ENCODE data around the gene MBLAC2. TPM values are rescaled to one million over a fixed set of nuclear protein-coding genes. Genes with fewer than 3 reads are reported as not detected.

MBLAC2 gene
- total RNA-seq, 1 donor from 2014 or later = 2.6 TPM

DNA sequence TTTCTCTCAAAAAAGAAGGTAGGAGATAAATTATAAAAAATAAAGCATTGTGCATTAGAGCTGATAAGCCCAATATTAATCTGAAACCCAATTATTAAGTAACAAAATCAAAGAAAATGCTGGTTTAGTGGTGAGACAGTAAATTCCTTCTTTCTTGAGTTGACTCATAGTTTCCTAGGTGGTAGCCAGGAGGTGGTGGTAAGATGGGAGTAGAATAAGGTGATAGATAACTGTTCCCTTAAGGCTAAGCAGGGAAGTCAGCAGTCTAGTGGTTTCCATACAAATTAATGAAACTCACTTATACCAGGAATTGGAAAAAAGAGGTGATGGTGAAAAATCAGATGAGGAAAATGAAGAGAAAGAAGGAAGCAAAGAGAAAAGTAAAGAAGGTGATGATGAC lies 31.6 kb upstream of the MBLAC2 start:
- Mint-ChIP-seq H3K9me3 (ENCODE audit: unreplicated experiment) (no peaks in the 10 kb centered on the region), H3K27ac (ENCODE audit: unreplicated experiment) (no peak overlapping the region), H3K4me1 (ENCODE audit: low read depth, unreplicated experiment) (no peaks in the 10 kb centered on the region), H3K27me3 (ENCODE audit: unreplicated experiment) (no peaks in the 10 kb centered on the region), H3K4me3 (ENCODE audit: unreplicated experiment) (no peak overlapping the region), H3K36me3 (ENCODE audit: unreplicated experiment) (no peaks in the 10 kb centered on the region)
- no peak for DNase-seq
- TF ChIP-seq, protein P1, sequence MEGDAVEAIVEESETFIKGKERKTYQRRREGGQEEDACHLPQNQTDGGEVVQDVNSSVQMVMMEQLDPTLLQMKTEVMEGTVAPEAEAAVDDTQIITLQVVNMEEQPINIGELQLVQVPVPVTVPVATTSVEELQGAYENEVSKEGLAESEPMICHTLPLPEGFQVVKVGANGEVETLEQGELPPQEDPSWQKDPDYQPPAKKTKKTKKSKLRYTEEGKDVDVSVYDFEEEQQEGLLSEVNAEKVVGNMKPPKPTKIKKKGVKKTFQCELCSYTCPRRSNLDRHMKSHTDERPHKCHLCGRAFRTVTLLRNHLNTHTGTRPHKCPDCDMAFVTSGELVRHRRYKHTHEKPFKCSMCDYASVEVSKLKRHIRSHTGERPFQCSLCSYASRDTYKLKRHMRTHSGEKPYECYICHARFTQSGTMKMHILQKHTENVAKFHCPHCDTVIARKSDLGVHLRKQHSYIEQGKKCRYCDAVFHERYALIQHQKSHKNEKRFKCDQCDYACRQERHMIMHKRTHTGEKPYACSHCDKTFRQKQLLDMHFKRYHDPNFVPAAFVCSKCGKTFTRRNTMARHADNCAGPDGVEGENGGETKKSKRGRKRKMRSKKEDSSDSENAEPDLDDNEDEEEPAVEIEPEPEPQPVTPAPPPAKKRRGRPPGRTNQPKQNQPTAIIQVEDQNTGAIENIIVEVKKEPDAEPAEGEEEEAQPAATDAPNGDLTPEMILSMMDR (IDR thresholded peaks at IDR 0.05; ENCODE audit: partially characterized antibody, unreplicated experiment) = no peak

DNA sequence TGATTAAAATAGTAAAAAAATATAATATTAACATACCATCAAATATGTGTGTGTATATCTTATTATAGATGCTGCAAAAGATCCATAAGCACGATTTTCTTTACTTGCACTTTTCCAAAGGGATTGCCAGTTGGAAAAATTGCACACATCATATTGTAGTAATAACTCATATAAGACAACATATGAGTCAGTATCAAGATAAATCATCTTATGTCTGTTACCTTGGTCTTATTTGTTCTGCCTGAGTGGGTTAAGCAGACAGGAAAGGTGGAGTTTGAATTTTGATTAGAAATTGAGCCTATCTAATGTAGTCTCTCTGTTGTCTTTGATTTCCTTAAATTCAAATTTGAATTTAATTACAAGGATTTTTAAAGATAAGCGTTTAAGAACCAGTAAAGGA lies 30.2 kb upstream of the MBLAC2 start:
- no peak for DNase-seq
- Mint-ChIP-seq H3K36me3 (ENCODE audit: unreplicated experiment) (no peaks in the 10 kb centered on the region), H3K9me3 (ENCODE audit: unreplicated experiment) (no peaks in the 10 kb centered on the region), H3K4me3 (ENCODE audit: unreplicated experiment) (no peak overlapping the region), H3K4me1 (ENCODE audit: low read depth, unreplicated experiment) (no peaks in the 10 kb centered on the region), H3K27me3 (ENCODE audit: unreplicated experiment) (no peaks in the 10 kb centered on the region), H3K27ac (ENCODE audit: unreplicated experiment) (no peak overlapping the region)
- TF ChIP-seq, protein P1 (IDR thresholded peaks at IDR 0.05; ENCODE audit: partially characterized antibody, unreplicated experiment) = no peak

DNA sequence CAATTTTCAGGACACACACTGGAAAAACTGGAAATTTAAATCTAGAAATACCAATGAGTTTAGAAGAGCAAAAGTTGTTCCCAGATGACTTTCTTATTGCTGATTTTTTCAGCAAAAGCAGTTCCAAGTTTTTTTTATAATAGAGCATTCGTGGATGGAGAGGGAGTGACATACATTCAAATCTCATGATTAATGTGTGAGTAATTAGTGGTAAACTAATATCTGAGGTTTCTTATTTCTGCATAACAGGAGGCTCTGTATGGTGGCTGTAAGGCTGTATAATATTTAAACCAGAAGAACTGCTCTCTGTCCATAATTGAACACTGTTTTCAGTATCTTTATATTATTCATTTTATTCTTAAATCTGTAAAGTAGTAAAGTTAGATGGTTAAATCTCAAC lies 29.0 kb upstream of the MBLAC2 start:
- Mint-ChIP-seq H3K9me3 (ENCODE audit: unreplicated experiment) (no peaks in the 10 kb centered on the region), H3K27ac (ENCODE audit: unreplicated experiment) (no peak overlapping the region), H3K4me3 (ENCODE audit: unreplicated experiment) (no peak overlapping the region), H3K27me3 (ENCODE audit: unreplicated experiment) (no peaks in the 10 kb centered on the region), H3K36me3 (ENCODE audit: unreplicated experiment) (no peaks in the 10 kb centered on the region), H3K4me1 (ENCODE audit: low read depth, unreplicated experiment) (no peaks in the 10 kb centered on the region)
- TF ChIP-seq, protein P1 (IDR thresholded peaks at IDR 0.05; ENCODE audit: partially characterized antibody, unreplicated experiment) = no peak
- DNase-seq = no peak

DNA sequence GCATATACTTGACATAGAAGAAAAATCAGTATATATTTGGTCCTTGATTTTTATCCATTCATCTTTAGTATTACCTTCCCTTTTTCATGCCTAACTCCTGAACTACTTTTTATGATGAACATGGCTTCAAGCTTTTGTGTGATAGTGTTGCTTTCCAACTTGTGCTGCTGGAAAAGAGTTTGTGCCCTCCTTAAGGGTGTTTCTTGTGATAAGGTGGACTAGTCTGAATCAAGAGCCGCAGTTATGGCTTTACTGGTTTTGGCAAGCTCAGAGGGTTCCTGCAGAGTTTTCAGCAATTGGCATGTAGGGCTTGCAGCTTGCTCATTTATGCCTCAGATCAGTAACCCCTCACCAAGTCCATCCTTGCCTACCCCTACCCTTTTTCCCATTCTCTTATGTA lies 20.6 kb upstream of the MBLAC2 start:
- Mint-ChIP-seq H3K4me1 (ENCODE audit: low read depth, unreplicated experiment) (no peaks in the 10 kb centered on the region), H3K27ac (ENCODE audit: unreplicated experiment) (no peak overlapping the region), H3K9me3 (ENCODE audit: unreplicated experiment) (no peaks in the 10 kb centered on the region), H3K27me3 (ENCODE audit: unreplicated experiment) (no peaks in the 10 kb centered on the region), H3K4me3 (ENCODE audit: unreplicated experiment) (no peak overlapping the region), H3K36me3 (ENCODE audit: unreplicated experiment) (no peaks in the 10 kb centered on the region)
- TF ChIP-seq, protein P1 (IDR thresholded peaks at IDR 0.05; ENCODE audit: partially characterized antibody, unreplicated experiment) = no peak
- DNase-seq = no peak

DNA sequence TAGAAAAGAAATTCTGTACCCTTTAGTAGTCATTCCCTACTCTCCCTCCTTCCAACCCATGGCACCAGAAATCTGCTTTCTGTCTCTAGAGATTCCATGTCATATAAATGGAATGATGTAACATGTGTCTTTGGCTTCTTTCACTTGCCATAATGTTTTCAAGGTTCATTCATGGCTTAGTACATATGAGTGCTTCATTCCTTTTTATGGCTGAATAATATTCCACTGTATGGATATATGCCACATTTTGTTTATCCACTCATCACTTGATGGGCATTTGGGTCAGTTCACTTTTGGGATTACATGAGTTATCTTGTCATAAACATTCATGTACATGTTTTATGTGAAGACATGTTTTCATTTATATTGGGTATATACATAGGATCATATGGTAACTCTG lies 19.5 kb upstream of the MBLAC2 start:
- TF ChIP-seq, protein P1 (IDR thresholded peaks at IDR 0.05; ENCODE audit: partially characterized antibody, unreplicated experiment) = no peak
- DNase-seq = no peak
- Mint-ChIP-seq H3K9me3 (ENCODE audit: unreplicated experiment) (no peaks in the 10 kb centered on the region), H3K27me3 (ENCODE audit: unreplicated experiment) (no peaks in the 10 kb centered on the region), H3K36me3 (ENCODE audit: unreplicated experiment) (no peaks in the 10 kb centered on the region), H3K4me3 (ENCODE audit: unreplicated experiment) (no peak overlapping the region), H3K27ac (ENCODE audit: unreplicated experiment) (no peak overlapping the region), H3K4me1 (ENCODE audit: low read depth, unreplicated experiment) (no peaks in the 10 kb centered on the region)
